Measurements from ENCODE around the gene MCRIP1.
A peak's percentile ranks its signal among the peaks of the same experiment; 100 is the strongest.

Gene MCRIP1

DNA sequence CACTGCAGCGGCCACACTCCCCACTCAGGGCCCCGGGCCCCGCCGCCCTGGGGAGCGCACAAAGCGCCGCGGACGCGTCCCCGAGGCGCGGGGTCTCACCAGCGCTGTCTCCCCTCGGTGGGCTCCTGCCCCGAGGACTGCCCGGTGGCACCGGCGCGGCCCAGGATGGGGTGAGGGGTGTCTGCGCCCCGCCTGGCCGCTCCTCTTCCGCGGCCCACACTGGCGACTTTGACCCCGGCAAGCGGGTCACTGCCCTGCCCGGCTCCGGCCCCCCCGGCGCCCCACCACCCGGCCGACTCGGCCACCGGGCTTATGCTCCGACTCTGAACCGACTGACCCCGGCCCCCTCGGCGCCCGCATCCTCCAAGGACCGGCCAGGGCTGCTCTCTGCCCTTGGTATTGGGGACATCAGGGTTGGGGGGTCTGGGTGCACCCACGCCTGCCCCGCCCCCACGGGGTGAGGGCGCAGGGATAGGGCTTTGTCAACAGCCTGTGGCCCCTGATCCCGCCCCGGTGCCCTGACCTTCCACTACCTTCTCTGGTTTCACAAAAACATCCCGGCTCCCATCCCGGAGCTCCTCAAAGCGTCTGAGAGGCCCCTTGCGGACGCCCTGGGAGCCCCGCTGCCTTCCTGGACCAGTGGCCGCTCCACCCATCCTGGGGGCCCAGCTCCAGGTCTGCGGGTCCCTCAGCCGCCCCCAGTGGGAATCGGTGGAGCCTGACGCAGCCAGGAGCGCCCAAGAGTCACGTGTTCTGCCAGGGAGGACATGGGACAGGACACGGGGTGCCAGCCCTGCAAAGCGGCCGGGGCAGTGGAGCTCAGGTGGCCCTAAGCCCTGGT is 28.3 kb downstream of the MCRIP1 start:
- Histone ChIP-seq H3K4me2 (ENCODE audit: low read length, poor library complexity, severe bottlenecking) (no peak overlapping the region), H2BK12ac (ENCODE audit: low read length in 2 of 2) (no peak overlapping the region), H3K4ac (ENCODE audit: low read depth in 1 of 2, low read length in 2 of 2) (no peak overlapping the region), H4K91ac (ENCODE audit: low read length) (peak overlapping the region; percentile 28), H3K14ac (ENCODE audit: low read length in 2 of 2) (no peak overlapping the region), H3K27me3 (ENCODE audit: control insufficient read depth in 1 of 2, insufficient read depth in 1 of 2, low read length in 2 of 2) (peaks cover 77 to 87% of the 10 kb centered on the region in 2 experiments), H2AK5ac (ENCODE audit: low read length, severe bottlenecking) (no peak overlapping the region), H3K23ac (ENCODE audit: low read length in 2 of 2) (peak overlapping the region in 1 of 2 experiments; percentile 42), H2BK120ac (ENCODE audit: low read depth, low read length) (no peak overlapping the region), H3K27ac (ENCODE audit: low read length, poor library complexity, severe bottlenecking) (no peak overlapping the region), H3K36me3 (ENCODE audit: control insufficient read depth in 1 of 2, insufficient read depth in 2 of 2, low read depth in 1 of 2, low read length in 2 of 2) (no peaks in the 10 kb centered on the region), H4K8ac (ENCODE audit: low read length) (no peak overlapping the region), H3K9ac (ENCODE audit: low read length) (no peak overlapping the region), H2BK15ac (ENCODE audit: low read depth, poor library complexity, severe bottlenecking) (peak overlapping the region; percentile 63), H3K4me3 (ENCODE audit: insufficient read depth in 1 of 2, low read depth in 1 of 2, low read length in 2 of 2) (no peak overlapping the region), H3K9me3 (ENCODE audit: control insufficient read depth, low read length) (peaks cover 5% of the 10 kb centered on the region), H2BK5ac (ENCODE audit: low read depth, low read length, poor library complexity, severe bottlenecking) (no peak overlapping the region), H3K79me1 (replicated peaks; ENCODE audit: low read length, poor library complexity, severe bottlenecking) (no peaks in the 10 kb centered on the region), H3K18ac (ENCODE audit: low read depth in 1 of 2, low read length in 2 of 2) (no peak overlapping the region), H2AFZ (ENCODE audit: low read depth, low read length) (no peak overlapping the region), H3K4me1 (ENCODE audit: control insufficient read depth, insufficient read depth, low read depth, low read length) (peaks cover 16% of the 10 kb centered on the region)
- 12% methylated on average over 58 of the region's 65 CpGs for WGBS
- DNase-seq = no peak

DNA sequence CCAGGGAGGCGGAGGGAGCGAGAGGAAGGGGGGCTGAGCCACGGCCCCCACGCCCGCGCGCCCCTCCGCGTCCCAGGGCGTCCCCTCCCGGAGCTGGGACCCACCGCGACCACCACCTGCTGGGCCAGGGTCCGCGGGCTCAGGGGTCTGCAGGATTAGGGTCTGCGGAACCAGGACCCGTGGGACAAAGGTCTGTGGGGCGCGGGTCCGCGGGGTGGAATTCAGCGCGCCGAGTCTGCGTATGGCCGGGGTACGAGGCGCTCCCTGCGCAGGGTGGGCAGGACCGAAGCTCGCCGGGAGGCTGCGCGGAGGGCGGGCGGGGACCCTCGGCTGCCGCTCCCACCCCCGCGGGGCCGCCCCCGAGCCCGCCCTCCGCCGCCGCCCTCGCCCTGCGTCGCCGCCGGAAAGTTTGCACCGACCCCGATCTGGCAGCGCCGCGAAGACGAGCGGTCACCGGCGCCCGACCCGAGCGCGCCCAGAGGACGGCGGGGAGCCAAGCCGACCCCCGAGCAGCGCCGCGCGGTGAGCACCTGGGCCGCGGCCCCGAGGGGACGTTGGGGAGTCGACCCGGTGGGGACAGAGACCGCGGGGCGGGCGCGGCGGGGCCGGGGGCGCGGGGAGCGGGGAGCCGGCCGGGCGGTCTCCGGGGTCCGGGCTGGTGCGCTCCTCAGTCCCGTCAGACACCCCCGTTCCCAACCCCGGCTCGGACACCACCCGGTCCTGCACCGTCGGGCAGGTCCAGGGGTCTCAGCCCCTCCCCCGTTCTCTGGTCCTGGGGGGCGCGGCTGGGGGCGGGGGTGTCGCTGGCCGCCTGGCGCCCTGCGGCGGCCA is 29.1 kb downstream of the MCRIP1 start, which contains the start of gene GCGR:
GCGR (plus strand) TSS at position 423 of the 831 bp plus-strand sequence. CDS start 4,869 bp downstream, outside the sequence.
- Histone ChIP-seq H3K27ac (ENCODE audit: low read length, poor library complexity, severe bottlenecking) (no peak within 1 kb of the TSS), H2BK120ac (ENCODE audit: low read depth, low read length) (no peak within 1 kb of the TSS), H2AFZ (ENCODE audit: low read depth, low read length) (no peak within 1 kb of the TSS), H4K8ac (ENCODE audit: low read length) (no peak within 1 kb of the TSS), H3K4ac (ENCODE audit: low read depth in 1 of 2, low read length in 2 of 2) (no peak within 1 kb of the TSS), H3K4me2 (ENCODE audit: low read length, poor library complexity, severe bottlenecking) (peak within 1 kb of the TSS; percentile 33), H3K36me3 (ENCODE audit: control insufficient read depth in 1 of 2, insufficient read depth in 2 of 2, low read depth in 1 of 2, low read length in 2 of 2) (no peaks in the 10 kb centered on the region), H2AK5ac (ENCODE audit: low read length, severe bottlenecking) (no peak within 1 kb of the TSS), H2BK5ac (ENCODE audit: low read depth, low read length, poor library complexity, severe bottlenecking) (no peak within 1 kb of the TSS), H3K4me3 (ENCODE audit: insufficient read depth in 1 of 2, low read depth in 1 of 2, low read length in 2 of 2) (no peak within 1 kb of the TSS), H3K27me3 (ENCODE audit: control insufficient read depth in 1 of 2, insufficient read depth in 1 of 2, low read length in 2 of 2) (peaks cover 73 to 80% of the 10 kb centered on the region in 2 experiments), H3K18ac (ENCODE audit: low read depth in 1 of 2, low read length in 2 of 2) (no peak within 1 kb of the TSS), H3K9me3 (ENCODE audit: control insufficient read depth, low read length) (peaks cover 6% of the 10 kb centered on the region), H3K4me1 (ENCODE audit: control insufficient read depth, insufficient read depth, low read depth, low read length) (peaks cover 16% of the 10 kb centered on the region), H2BK12ac (ENCODE audit: low read length in 2 of 2) (no peak within 1 kb of the TSS), H3K23ac (ENCODE audit: low read length in 2 of 2) (peak within 1 kb of the TSS in 1 of 2 experiments; percentile 42), H3K14ac (ENCODE audit: low read length in 2 of 2) (no peak within 1 kb of the TSS), H4K91ac (ENCODE audit: low read length) (peak within 1 kb of the TSS; percentile 28), H2BK15ac (ENCODE audit: low read depth, poor library complexity, severe bottlenecking) (peak within 1 kb of the TSS; percentile 63), H3K79me1 (replicated peaks; ENCODE audit: low read length, poor library complexity, severe bottlenecking) (no peaks in the 10 kb centered on the region), H3K9ac (ENCODE audit: low read length) (no peak within 1 kb of the TSS)
- DNase-seq = no peak
- 8% methylated on average over 48 of the region's 110 CpGs for WGBS

DNA sequence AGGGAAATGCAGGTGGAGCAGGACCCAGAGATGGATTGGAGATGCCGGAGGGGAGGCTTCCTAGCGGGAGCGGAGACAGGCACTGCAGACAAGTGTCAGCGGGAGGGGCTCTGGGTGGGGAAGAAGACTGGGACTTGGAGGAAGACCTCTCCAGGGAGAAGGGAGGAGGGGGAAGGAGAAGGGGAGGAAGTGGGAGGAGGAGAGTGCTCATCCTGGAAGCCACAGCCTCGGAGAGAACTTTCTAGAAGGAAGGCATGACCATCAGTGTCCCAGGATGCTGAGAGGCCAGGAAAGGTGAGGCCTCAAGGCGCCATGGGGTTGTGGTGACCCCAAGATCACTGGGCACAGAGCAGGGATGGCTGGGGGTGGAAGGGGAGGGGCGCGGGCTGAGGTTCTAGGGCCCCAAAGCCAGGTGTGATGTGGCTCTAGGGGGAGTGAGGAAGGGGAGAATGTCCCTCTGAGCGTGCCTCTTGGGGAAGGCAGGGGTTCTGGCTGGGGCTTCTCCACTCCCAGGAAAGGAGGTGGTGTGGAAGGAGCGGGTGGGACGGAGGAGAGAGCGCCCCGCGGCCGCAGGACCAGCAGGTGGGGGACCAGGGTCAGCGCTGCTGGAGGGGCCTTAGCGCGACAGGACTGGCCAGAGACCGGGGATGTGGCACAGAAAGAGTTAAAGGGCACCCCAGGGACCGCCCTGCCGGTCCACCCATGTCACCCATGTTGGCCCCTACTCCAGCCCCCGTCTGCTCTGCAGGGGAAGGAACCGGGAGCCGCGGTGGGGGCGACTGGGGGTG is 30.0 kb downstream of the MCRIP1 start:
- no peak overlapping the region for H4K8ac ChIP-seq (ENCODE audit: low read length)
- H3K4me2 ChIP-seq (ENCODE audit: low read length, poor library complexity, severe bottlenecking) = no peak overlapping the region
- H3K4ac ChIP-seq (ENCODE audit: low read depth in 1 of 2, low read length in 2 of 2) = no peak overlapping the region
- H3K79me1 ChIP-seq (replicated peaks; ENCODE audit: low read length, poor library complexity, severe bottlenecking) = no peaks in the 10 kb centered on the region
- peaks cover 16% of the 10 kb centered on the region for H3K4me1 ChIP-seq (ENCODE audit: control insufficient read depth, insufficient read depth, low read depth, low read length)
- WGBS = 48% methylated on average over 26 of the region's 26 CpGs
- peaks cover 71 to 75% of the 10 kb centered on the region in 2 experiments for H3K27me3 ChIP-seq (ENCODE audit: control insufficient read depth in 1 of 2, insufficient read depth in 1 of 2, low read length in 2 of 2)
- H3K27ac ChIP-seq (ENCODE audit: low read length, poor library complexity, severe bottlenecking) = no peak overlapping the region
- no peak overlapping the region for H4K91ac ChIP-seq (ENCODE audit: low read length)
- H3K14ac ChIP-seq (ENCODE audit: low read length in 2 of 2) = no peak overlapping the region
- no peak overlapping the region for H2AFZ ChIP-seq (ENCODE audit: low read depth, low read length)
- no peak overlapping the region for H2AK5ac ChIP-seq (ENCODE audit: low read length, severe bottlenecking)
- H2BK120ac ChIP-seq (ENCODE audit: low read depth, low read length) = no peak overlapping the region
- H2BK15ac ChIP-seq (ENCODE audit: low read depth, poor library complexity, severe bottlenecking) = no peak overlapping the region
- H2BK5ac ChIP-seq (ENCODE audit: low read depth, low read length, poor library complexity, severe bottlenecking) = no peak overlapping the region
- no peak overlapping the region for H3K18ac ChIP-seq (ENCODE audit: low read depth in 1 of 2, low read length in 2 of 2)
- no peak overlapping the region for H3K23ac ChIP-seq (ENCODE audit: low read length in 2 of 2)
- H3K9ac ChIP-seq (ENCODE audit: low read length) = no peak overlapping the region
- H3K36me3 ChIP-seq (ENCODE audit: control insufficient read depth in 1 of 2, insufficient read depth in 2 of 2, low read depth in 1 of 2, low read length in 2 of 2) = no peaks in the 10 kb centered on the region
- no peak for DNase-seq
- H3K4me3 ChIP-seq (ENCODE audit: insufficient read depth in 1 of 2, low read depth in 1 of 2, low read length in 2 of 2) = no peak overlapping the region
- H2BK12ac ChIP-seq (ENCODE audit: low read length in 2 of 2) = no peak overlapping the region
- peaks cover 6% of the 10 kb centered on the region for H3K9me3 ChIP-seq (ENCODE audit: control insufficient read depth, low read length)
